GM21381 (cell line): ENCODE data around the gene TRIM9.
"Not testable (repeated sequence)": the region's sequence is repeated elsewhere in the genome, so short reads cannot be mapped to it uniquely, and the experiment has no call there.

Experiments
- ATAC-seq: cut with Tn5 transposase; IDR thresholded peaks from one replicate; pipeline ENCODE4 v1.9.1; 2021; ENCODE audit warnings: mild to moderate bottlenecking, moderate library complexity; ENCODE audit not compliant: unreplicated experiment

The TRIM9 gene

GRCh38 chr14:51004801-51005526 is 89.9 kb downstream of the TRIM9 start:
- no peak for ATAC-seq

GRCh38 chr14:51004352-51004800 is 90.5 kb downstream of the TRIM9 start:
- ATAC-seq, result no peak

- no peak for ATAC-seq
These were observed 92.4 kb downstream of the TRIM9 start for GRCh38 chr14:51002406-51002999.

- no peak for ATAC-seq
These were observed 94.3 kb downstream of the TRIM9 start for GRCh38 chr14:51000566-51000965.

- no peak for ATAC-seq
These were observed 95.2 kb downstream of the TRIM9 start for GRCh38 chr14:50999726-51000125.

GRCh38 chr14:50998612-50999011 is 96.3 kb downstream of the TRIM9 start:
- ATAC-seq, result no peak

- no peak for ATAC-seq
These were observed 97.2 kb downstream of the TRIM9 start for GRCh38 chr14:50997712-50998111.

- ATAC-seq, result not testable (repeated sequence)
These were observed 100.7 kb downstream of the TRIM9 start for GRCh38 chr14:50994158-50994557.

- no peak for ATAC-seq
These were observed 109.0 kb downstream of the TRIM9 start for GRCh38 chr14:50985859-50986331.

- no peak for ATAC-seq
These were observed 109.6 kb downstream of the TRIM9 start for GRCh38 chr14:50985124-50985858.

- ATAC-seq, result no peak
These were observed 110.7 kb downstream of the TRIM9 start for GRCh38 chr14:50984036-50984710.

GRCh38 chr14:50979941-50980850 is 114.7 kb downstream of the TRIM9 start:
- ATAC-seq, result no peak

- ATAC-seq, result peak; percentile 91
These were observed 116.0 kb downstream of the TRIM9 start for GRCh38 chr14:50978888-50979287.

GRCh38 chr14:50978529-50978871 is 116.4 kb downstream of the TRIM9 start:
- ATAC-seq, result peak; percentile 13

- ATAC-seq, result peak; percentile 39
These were observed 116.9 kb downstream of the TRIM9 start for GRCh38 chr14:50977863-50978528.

- ATAC-seq, result no peak
These were observed 120.8 kb downstream of the TRIM9 start for GRCh38 chr14:50974118-50974517.

GRCh38 chr14:50972734-50973133 is 122.2 kb downstream of the TRIM9 start:
- ATAC-seq, result no peak

GRCh38 chr14:50970886-50971781 is 123.8 kb downstream of the TRIM9 start:
- no peak for ATAC-seq

GRCh38 chr14:50967790-50968189 is 127.1 kb downstream of the TRIM9 start:
- no peak for ATAC-seq
